CD4-positive, alpha-beta T cell treated with Interleukin-10 for 1 hour (primary cell): ENCODE results near the gene SORD.
"Not testable (repeated sequence)": the region's sequence is repeated elsewhere in the genome, so short reads cannot be mapped to it uniquely, and the experiment has no call there.

Source experiments
- DNase-seq: peaks from one replicate; pipeline ENCODE4 v3.0.0-alpha.2; 2020

The SORD gene

DNA sequence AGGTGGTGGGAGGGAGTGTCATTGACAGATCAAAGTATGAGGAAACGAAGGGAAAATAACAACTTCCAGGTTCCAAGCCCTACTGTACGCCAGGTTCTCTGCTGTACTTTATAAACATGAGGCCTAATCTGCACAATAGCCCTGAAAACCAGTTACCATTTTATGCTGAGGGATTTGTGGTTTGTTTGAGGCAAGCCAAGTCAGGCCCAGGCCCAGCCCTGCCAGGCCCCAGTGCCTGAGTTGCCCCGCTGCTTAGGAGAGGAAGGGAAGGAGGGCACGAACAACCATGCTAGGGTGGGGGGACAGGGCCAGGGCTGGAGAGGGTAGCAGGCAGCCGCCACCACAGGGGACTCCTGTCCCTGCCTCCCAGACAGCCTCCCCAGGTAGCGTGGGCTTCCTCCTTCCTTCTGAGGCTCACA lies 47.0 kb downstream of the SORD start:
- not testable (repeated sequence) for DNase-seq

DNA sequence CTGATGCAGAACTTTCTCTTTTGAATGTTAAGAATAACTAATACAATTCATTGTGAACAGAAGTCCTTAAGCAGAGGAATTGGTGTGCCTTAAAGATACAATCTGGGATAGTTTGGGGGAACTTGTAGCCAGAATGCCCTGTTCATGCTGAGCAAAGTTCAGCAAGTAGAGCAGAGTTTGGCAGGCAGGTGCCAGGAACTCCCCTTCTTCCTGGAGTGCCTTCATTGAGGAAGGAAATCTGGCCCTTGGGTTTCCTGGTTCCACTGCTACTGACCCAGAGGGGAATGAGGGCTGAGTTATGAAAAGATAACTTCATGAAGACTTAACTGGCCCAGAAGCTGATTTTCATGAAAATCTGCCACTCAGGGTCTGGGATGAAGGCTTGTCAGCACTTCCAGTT lies 50.6 kb downstream of the SORD start:
- DNase-seq, result not testable (repeated sequence)

DNA sequence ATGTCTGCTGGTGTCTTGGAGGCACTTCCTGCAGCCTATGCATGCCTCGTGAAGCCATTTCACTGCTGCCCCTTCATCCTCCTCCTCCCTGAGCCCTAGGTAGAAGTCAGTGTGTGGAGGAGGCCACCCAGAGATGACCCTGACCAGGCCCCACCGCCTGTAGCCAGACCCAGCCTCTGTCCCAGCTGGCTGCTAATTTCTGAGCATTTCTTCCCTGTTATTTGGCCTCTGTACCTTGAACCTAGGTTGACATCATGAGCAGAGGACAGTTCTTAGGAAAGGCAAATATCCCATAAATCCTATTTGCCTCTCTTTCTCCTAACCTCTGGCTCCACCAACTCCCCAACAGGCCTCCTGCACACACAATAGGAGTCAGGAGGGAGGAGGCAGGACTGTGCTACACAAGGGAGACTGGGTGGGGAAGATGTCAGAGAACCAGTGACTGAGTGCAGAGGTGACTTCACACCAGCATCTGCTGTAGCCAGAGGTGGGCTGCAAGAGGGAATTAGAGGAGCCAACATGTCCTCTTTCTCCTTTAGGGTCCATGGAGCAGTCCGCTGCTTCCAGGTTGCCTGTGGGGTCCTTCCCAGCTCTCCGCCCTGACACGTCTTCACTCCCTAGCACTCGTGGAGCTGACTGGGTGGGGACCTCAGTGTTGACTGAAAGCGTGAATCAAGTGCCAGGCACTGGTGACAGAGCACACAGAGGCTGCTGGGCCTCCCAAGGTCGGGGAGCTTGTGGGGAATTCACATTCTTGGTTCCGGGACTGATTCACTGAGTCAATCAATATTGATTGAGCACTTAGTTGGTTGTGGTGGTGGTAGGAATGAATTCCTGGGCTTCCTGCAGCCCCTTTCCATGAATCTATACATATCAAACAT lies 52.7 kb downstream of the SORD start:
- not testable (repeated sequence) for DNase-seq

DNA sequence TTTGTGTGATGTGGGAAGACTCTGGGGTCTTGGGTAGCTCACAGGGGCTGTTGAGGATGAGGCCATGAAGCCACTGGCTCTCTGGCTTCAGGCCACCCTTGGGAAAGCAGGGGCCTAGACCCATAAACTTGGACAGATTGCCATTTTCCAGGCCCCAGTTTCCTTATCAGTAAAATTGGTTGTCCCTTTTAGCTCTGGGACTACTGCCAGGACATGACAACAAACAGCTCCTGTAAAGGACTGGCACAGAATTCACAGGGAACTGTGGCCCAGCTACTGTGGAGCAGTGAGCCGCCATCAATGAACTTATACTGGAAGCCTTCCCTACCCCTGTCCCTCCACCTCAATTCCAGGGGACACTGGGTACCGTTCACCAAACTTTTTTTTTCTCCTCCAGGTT lies 54.4 kb downstream of the SORD start:
- DNase-seq, result not testable (repeated sequence)

DNA sequence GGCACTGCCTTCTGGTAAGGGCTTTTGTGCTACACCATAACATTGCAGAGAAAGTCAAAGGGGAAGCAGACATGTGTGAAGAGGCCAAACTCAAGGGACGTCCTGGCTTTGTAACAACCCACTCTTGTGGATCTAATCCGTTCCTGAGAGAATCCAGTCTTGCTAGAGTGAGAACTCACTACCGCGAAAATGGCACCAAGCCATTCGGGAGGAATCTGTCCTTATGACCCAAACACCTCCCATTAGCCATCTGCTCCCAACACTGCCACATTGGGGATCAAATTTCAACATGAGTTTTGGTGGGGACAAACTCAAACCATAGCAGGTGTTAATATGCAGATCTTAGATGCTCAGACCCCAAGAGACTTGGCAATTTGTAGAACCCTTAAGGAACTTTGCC lies 56.2 kb downstream of the SORD start:
- not testable (repeated sequence) for DNase-seq

DNA sequence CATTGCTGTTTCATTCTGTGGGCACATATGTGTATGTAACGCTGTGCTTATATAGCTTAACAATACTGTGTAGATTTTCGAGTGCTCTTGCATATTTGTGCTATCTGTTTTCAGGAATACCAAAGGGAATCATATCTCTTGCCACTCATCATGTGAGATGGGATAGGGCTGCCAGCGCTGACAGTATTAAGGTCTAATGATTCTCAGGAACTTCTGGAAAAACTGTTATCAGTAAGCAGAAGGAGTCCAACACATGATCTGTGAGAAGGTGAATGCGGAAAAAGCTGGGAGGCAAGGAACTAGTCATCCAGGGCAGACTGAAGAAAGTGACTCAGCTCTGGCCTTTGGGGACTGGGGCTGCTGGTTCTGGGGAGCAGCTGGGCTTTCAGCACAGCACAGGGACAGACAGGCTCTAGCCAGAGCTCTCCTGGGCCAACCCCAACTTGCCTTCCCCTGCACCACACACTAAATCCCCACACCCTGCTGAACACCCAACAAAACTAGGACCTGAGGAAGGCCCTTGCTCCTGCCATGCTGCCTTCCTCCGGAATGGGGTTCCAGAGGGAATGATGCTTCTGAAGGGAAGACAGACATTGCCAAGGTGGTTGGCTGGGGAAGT lies 56.7 kb downstream of the SORD start:
- not testable (repeated sequence) for DNase-seq

DNA sequence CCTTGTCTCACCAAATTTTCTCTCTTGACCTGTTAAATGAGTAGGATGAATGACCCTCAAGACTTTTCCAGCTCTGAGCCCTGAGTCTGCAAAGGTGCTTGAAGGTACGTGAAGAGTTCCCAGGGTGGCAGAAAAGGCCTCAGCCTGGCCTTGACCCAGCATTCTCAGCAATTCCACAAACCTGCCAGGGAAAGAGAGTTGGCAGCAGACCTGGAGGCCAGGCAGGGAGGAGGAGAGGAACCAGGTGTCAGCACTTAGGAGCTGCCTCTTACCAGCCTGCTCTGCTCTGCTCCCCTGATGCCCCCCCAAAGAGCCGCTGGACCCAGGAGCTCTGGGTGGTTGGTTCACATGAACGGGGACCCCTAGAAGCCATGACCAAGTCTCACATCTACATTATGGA lies 57.6 kb downstream of the SORD start:
- not testable (repeated sequence) for DNase-seq

DNA sequence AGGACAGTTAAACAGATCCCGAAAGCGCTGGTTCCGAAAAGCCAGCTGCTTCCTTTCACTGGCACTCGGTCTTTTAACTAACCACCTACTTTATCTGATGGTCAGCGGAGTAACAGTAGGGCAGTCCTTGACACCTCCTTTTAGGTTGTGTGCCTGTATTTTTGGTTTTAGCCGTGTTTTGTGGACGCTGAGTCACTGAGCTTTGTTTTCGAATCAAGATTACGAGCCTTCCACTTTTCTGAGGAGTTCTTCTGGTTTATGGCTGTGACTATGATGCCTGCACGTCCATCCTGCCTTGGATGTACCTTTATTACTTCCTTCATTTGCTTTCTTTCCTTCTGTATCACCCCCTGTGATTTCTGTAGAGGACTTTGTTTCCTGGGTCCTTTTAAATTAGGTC lies 59.4 kb downstream of the SORD start:
- DNase-seq, result not testable (repeated sequence)

DNA sequence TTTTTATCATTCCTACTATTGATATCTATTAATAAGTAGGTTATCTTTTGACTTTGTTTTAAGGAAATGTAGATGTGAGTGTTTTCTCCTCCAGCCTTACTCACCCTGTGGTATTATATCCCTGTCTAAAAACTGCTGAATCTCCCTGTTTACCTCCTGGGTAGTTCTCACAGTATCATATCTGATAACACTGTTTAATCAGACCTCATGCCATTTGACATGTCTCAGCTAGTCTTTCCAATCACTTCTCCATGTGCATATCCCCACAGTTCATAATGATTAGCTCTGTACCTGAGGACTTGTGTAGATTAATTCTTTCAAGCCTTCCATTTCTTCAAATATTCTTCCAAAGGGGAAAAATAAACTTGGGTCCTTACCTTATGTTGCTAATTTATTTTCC lies 60.2 kb downstream of the SORD start:
- DNase-seq, result no peak

DNA sequence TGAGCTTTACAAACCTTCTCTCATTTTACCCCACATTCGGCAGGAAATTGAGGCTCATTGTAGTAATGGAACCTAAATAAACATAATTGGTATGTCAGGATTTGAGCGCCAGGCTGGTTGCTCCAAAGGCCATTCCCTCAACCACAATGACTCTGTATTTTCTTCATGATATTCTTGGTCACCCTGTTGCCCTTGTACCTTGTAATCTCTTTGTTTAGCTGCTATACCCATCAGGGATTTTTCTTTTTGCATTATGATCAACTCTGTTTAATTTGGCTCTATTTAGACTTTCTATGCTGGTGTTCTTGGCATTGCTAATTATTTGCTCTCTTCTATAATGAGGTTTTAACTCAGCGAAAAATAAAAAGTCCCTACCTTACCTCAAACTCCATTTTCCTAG lies 61.2 kb downstream of the SORD start:
- no peak for DNase-seq

DNA sequence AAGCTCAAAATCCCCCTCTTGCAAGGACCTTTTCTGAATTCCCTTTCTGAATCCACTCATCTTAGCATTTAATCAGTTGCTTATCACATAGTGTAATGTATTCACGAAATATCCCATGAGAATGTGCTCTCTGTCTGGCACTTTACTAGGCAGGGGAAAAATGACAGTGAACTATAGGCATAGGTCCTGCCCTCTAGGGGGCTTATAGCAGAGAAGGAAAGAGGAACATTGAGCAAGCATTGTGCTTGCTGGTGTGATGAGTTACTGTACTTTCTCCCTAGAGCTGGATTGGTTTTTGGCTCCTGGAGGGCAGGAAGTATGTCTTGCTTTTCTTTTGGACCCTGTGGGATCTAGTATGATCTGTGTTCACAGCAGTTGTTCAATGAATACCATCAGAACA lies 64.5 kb downstream of the SORD start:
- no peak for DNase-seq

DNA sequence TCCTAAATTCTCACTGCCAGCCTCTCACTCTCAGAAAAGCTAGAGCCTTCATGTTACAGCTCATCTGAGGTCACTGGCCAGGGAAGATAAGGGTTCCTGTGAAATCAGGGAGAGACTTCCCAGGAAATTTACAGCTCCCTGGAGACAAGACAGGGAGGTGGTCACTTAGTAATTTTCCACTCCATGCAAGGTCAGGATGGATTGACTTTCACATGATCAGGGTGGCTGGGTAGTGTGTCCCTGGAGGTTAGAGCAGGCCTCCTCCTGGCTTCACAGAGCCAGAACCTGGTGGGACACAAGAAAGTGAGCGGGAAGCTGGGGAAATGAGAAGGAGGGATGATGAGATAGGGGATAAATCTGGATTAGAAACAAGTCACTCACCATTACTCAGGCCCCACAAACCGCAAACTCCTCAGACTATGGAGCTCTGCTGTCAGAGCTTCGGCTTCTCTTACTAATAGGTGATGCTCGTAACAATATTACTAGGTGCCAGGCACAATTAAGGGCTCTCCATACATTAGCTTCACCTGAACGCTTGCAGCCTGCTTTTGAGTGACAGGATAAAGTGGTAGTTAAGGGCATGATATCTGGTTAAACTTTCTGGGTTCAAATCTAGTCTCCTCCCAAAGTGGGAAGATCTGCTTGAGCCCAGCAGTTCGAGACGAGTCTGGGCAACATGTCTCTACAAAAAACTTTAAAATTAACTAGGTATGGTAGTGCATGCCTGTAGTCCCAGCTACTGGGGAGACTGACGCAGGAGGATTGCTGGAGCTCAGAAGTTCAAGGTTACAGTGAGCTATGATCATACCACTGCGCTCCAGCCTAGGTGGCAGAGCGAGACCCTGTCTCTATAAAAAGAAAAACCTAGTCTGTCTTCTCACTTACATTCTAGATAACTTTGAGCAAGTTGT lies 66.1 kb downstream of the SORD start:
- DNase-seq, result no peak

DNA sequence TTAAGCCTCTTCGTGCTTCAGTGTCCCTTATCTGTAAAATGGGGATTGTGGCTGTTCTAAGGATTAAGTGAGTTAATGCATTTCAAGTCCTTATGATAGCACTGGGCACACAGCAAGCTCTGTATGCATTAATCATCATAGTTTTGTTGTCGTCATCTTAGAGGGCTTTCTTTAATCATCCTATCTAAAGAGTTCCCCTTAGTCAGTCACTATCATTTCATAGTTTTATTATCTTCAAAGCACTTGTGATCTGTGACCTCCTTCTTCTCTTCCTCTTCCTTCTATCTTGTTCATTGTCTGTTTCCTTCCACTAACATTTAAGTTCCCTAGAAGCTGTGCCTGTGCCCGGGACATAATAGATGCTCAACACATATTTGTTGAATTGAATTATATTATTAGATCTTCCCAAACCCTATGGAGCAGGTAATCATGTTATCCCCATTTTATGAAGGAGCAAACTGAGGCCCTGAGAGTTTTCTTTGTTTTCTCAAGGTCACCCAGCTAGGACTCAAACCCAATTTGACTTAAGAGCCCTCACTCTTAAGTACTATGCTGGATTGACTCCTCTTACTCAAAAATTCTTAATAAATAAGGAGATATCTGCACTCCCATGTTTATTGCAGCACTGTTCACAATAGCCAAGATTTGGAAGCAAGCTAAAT lies 66.8 kb downstream of the SORD start:
- DNase-seq, result no peak

DNA sequence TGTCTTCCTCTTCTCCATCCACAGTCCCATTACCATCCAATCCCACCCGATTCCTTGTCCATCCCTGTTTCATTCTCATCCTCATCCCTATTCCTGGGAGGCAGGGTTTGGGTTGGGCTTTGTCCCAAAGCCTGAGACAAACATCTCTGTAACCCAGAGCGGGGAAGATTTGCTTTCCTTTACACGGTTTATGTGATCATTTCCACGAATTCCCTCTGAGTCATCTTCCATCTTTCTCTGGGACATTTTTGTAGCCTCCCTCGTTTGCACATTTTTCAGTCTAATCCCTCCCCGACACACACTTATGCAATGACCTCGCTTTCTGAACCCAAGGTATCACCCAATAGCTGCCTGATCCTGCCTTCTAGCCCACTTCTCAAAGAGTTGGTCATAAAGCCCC lies 68.2 kb downstream of the SORD start:
- DNase-seq, result no peak

DNA sequence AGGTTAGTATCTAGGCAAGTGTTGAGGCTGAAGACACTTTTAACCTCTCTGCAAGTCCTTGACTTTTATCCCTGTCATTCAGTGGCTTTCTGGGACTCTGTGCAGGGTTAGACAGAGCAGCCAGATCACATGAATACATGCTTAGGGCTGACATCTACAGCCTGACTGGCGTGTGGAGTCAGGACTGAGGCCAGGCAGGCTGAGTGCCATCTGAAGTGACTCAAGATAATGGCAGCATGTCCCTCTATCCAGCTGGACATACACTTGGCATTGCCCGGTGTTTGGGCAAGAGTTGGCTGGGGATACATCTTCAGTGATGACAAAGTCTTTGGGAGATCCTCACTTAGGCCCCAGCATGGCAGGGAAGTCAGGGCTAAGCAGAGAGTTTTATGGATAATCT lies 68.6 kb downstream of the SORD start:
- no peak for DNase-seq

DNA sequence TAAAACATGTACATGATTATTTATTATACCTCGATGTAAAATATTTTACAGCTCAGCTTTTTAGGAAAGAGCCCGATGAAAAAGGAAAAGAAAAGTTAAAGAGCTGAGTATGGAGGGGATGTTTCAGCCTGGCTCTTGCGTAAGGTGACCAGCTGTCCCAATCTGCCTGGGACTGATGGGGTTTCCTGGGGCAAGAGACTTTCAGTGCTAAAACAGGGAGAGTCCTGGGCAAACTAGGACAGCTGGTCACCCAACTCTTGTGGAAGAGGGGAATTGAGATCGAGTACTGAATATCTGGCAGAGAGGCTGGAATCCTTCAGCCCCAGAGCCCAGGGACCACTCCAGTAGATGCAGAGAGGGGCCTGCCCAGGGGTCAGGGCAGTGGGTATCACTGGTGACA lies 70.0 kb downstream of the SORD start:
- no peak for DNase-seq

DNA sequence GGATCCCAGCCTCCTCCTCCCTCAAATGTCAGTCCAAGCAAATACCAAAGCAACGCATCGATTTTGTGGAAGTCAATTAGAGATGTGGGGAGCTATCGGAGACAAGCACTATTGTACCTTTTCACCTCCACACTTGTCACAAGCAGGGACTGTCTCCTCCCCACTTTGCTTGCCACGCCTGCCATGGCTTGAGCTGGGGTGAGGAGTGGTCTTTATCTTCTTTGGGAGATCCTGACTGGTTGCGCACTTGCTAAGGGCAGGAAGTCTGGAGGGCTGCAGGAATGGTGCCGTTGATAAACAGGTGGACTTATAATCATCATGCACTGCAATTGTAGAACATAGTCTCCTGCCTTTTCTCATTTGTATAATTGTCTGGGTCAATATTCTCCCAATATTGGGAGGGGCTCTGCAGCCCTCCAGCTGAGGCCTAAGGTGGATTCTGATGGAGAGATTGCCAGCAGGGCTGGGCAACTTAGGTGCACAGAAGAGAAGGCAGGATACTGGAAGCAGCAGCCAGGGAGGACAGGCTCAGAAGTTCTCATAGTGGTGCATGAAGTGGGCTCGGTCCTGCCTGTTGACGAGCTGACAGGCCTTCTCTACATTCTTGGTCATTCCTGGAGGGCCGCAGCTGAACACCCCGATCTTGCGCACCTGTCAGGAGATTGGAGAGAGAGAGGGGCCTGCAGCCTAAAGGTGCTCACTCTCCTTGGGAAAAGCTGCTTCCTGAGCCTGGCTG lies 70.8 kb downstream of the SORD start:
- no peak for DNase-seq

DNA sequence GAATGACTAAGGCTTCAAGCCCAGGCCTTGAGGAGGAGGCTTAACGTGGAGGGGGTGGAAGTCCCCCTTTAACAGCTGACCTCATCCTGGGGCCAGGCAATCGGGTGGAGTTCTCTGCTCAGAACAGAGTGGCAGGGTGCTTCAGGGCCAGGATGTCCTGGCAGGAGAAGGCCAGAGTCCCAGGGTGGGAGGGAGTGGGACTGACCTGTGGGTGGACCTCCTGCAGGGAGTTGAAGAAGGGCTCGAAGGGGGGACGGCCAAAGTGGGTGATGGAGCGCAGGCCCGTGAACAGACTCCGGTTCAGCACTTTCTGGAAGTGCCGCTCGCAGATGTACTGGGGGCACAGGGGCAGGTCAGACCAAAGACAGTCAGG lies 71.3 kb downstream of the SORD start:
- no peak for DNase-seq

DNA sequence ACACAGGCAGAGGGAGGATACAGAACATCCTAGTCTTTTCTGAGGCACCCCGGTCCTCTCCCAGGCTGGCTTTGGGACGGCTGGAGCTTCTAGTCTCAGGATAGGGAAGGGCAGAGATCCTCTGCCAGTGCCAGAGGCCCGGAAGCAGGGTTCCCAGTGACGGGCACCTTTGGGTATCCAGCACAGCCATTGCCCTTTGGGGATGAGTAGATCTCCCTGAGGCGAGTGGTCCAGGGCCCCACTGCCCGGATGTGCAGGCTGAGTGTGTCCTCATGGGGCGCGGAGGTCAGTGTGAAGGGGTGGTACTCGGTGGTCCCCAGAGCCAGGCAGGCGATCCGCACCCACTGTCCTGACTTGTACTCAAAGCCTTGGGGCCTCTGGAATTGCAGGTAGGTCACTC lies 72.7 kb downstream of the SORD start:
- DNase-seq, result no peak

DNA sequence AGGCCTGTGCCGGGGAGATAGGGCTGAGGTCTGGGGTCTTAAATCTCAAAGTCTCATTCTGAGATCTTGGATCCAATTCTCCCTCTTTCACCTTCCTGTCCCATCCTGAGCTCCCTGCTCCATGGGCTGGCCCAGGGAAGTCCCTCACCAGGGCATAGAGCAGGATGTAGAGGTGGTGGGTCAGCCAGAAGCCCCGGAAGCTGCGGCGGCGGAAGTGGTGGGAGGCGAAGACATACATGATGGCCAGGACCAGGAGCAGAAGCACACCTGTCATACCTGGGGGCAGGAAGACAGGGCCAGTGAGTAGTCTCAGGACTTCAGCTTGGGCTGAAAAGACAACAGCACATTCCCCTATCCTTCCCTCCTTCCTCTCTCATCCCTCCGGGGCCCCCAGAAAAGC lies 74.5 kb downstream of the SORD start:
- DNase-seq, result no peak

DNA sequence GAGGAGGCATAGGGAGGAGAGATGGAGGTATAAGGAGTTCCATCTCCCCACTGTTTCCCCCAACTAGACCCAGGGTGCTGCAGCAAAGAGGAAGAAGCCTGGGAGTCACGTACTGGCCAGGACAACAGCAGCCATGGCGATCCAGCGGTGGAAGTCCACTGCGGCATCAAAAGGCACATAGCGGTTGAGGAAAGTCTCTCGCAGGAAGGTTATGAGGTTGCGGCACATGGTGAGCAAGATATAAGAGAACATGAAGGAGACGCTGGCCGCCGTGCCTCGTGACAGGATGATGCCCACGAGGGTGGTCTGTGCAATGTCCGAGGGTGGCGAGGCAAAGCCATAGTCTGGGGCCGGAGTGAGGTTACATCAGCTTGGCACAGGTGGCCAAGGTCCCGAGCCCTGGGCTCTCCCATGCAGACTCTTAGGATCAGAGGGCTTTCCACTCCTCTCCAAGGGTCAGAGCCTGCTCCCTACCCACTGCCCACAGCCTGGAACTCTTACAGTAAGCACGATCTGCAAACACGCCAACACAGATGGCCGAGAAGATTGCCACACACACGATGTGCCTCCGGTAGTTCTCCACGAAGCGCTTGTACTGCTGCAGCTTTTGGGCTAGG lies 76.7 kb downstream of the SORD start:
- DNase-seq, result no peak
